GM19023 (cell line): ENCODE results near the gene D2HGDH.
"Not testable (repeated sequence)": the region's sequence is repeated elsewhere in the genome, so short reads cannot be mapped to it uniquely, and the experiment has no call there.

Experiments
- ATAC-seq: cut with Tn5 transposase; IDR thresholded peaks from one replicate; pipeline ENCODE4 v1.9.1; 2021; ENCODE audit warnings: mild to moderate bottlenecking, moderate library complexity; ENCODE audit not compliant: unreplicated experiment

D2HGDH gene

DNA sequence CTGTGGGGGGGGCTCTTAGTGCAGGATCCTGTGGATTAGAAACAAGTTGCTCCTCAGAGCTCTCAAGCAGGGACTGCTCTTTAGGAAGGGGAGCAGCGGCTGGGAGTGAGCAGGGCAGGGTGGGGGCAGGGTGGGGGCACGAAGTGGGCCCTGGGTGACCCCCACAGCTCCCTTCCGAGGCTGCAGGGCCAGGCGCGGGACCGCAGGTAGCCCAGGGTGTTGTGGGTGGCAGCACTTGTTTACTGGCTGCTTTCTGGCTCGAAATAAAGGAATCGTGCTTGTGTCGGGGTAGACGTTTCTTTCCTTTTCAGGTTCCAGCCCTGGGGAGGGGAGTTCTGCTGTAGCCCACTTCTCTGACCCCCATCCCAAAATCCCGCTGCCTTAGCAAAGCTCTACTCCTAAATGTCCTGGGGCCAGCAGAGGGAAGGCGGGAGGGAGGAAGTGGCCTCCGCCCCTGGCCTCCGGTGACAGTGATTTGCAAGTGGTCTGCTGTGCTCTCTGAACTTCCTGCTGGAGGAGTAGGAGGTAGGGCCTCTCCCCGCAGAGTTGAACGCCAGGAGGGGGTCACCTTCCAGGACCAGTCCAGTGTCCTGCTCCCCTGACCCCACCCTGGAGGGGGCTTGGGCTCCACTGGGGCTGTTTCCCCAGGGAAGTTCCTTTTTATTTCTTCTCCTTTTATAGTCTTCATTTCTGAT, 82.8 kb downstream of the D2HGDH start:
- no peak for ATAC-seq

DNA sequence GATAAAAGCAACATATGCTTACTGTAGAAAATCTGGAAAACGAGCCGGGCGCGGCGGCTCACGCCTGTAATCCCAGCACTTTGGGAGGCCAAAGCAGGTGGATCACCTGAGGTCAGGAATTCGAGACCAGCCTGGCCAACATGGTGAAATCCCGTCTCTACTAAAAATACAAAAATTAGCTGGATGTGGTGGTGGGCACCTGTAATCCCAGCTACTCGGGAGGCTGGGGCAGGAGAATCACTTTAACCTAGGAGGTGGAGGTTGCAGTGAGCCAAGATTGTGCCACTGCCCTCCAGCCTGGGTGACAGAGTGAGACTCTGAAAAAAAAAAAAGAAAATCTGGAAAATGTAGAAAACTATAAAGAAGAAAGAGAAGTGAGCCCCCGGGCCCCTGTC, 83.4 kb downstream of the D2HGDH start:
- ATAC-seq, result not testable (repeated sequence)
